NB4 (cell line): Measurements from ENCODE around the gene ZNF677.
A peak's percentile ranks its signal among the peaks of the same experiment; 100 is the strongest.
"Not testable (repeated sequence)": the region's sequence is repeated elsewhere in the genome, so short reads cannot be mapped to it uniquely, and the experiment has no call there.

Source experiments
- DNase-seq: peaks from one replicate; pipeline ENCODE4 v3.0.0; 2010; ENCODE audit warnings: low read depth
- H3K4me3 ChIP-seq: one replicate; pipeline ENCODE4 v1.5.1; 2011; ENCODE audit warnings: mild to moderate bottlenecking, low read depth, low read length, moderate library complexity
- MYC ChIP-seq: IDR thresholded peaks from 2 replicates; pipeline ENCODE4 v1.6.1; 2011; ENCODE audit warnings: low read depth, low read length
- POLR2A ChIP-seq: IDR thresholded peaks from 2 replicates; pipeline ENCODE4 v1.6.1; 2011; ENCODE audit warnings: mild to moderate bottlenecking; ENCODE audit not compliant: insufficient read length; ENCODE audit errors: extremely low read depth
- TF ChIP-seq, protein P1 (sequence below): IDR thresholded peaks from one replicate; pipeline ENCODE4 v1.5.1; 2012; ENCODE audit warnings: low read depth, low read length
- TF ChIP-seq, protein P2 (sequence below): IDR thresholded peaks from 2 replicates; pipeline ENCODE4 v1.6.1; 2011; ENCODE audit warnings: low read depth, low read length

ZNF677 gene

DNA sequence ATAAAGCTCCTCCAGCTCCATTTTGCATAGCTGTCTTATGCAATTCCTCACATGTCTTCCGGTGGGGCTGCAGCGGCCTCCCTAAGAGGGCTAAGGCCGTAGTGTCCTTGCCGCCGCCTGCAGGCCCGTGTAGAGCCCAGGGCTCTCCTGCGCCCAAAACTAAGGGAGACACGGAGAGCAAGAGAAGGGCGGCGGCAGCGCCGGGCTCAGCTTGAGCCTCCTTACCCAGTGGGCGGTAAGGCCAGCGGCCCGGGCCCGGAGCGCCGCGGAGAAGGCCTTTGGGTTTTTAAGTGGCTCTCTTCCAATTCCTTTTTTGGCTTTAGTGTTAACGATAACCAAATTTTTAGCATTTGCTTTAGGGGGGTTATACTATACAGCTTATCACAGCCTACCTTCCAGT, 30.1 kb downstream of the ZNF677 start:
- DNase-seq, result no peak

DNA sequence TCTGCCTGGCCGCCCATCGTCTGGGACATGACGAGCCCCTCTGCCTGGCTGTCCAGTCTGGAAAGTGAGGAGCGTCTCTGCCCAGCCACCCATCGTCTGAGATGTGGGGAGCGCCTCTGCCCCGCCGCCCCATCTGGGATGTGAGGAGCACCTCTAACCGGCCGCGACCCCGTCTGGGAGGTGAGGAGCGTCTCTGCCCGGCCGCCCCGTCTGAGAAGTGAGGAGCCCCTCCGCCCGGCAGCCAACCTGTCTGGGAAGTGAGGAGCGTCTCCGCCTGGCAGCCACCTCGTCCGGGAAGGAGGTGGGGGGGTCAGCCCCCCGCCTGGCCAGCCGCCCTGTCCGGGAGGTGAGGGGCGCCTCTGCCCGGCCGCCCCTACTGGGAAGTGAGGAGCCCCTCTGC, 32.0 kb downstream of the ZNF677 start:
- not testable (repeated sequence) for H3K4me3 ChIP-seq, DNase-seq

More for the DNA sequence above, 30.1 kb downstream of the ZNF677 start:
- TF ChIP-seq, protein P1, sequence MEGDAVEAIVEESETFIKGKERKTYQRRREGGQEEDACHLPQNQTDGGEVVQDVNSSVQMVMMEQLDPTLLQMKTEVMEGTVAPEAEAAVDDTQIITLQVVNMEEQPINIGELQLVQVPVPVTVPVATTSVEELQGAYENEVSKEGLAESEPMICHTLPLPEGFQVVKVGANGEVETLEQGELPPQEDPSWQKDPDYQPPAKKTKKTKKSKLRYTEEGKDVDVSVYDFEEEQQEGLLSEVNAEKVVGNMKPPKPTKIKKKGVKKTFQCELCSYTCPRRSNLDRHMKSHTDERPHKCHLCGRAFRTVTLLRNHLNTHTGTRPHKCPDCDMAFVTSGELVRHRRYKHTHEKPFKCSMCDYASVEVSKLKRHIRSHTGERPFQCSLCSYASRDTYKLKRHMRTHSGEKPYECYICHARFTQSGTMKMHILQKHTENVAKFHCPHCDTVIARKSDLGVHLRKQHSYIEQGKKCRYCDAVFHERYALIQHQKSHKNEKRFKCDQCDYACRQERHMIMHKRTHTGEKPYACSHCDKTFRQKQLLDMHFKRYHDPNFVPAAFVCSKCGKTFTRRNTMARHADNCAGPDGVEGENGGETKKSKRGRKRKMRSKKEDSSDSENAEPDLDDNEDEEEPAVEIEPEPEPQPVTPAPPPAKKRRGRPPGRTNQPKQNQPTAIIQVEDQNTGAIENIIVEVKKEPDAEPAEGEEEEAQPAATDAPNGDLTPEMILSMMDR, result no peak
- TF ChIP-seq MYC (no peak), POLR2A (no peak)
- TF ChIP-seq, protein P2, sequence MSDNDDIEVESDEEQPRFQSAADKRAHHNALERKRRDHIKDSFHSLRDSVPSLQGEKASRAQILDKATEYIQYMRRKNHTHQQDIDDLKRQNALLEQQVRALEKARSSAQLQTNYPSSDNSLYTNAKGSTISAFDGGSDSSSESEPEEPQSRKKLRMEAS, result no peak
- no peak overlapping the region for H3K4me3 ChIP-seq

DNA sequence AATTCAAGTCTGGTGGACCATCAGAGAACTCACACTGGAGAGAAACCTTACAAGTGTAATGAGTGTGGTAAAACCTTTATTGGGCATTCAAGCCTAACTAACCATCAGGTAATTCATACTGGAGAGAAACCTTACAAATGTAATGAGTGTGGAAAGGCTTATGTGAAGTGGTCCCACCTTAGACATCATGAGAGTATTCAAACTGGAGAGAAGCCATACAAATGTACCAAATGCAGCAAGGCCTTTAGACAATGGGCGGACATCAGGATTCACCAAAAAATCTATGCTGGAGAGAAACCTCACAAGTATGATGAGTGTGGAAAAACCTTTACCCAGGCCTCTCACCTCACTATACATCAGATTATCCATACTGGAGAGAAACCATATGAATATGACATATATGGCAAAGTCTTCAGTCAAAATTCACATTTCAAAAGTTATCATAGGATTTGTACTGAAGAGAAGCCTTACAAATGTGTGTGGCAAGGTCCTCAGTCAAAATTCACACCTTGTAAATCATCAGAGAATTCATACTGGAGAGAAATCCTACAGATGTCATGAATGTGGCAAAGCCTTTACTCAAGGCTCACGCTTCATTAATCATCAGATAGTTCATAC, 41.9 kb downstream of the ZNF677 start:
- no peak for DNase-seq
- no peak for TF ChIP-seq POLR2A
- no peak overlapping the region for H3K4me3 ChIP-seq

DNA sequence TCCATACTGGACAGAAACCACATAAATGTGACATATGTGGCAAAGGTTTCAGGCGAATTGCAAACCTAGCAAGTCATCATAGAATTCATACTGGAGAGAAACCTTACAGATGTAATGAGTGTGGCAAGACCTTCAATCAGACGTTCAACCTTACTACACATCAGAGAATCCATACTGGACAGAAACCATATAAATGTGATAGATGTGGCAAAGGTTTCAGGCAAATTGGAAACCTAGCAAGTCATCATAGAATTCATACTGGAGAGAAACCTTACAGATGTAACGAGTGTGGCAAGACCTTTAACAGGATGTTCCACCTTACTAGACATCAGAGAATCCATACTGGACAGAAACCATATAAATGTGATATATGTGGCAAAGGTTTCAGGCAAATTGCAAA, 43.1 kb downstream of the ZNF677 start:
- DNase-seq, H3K4me3 ChIP-seq: not testable (repeated sequence)

DNA sequence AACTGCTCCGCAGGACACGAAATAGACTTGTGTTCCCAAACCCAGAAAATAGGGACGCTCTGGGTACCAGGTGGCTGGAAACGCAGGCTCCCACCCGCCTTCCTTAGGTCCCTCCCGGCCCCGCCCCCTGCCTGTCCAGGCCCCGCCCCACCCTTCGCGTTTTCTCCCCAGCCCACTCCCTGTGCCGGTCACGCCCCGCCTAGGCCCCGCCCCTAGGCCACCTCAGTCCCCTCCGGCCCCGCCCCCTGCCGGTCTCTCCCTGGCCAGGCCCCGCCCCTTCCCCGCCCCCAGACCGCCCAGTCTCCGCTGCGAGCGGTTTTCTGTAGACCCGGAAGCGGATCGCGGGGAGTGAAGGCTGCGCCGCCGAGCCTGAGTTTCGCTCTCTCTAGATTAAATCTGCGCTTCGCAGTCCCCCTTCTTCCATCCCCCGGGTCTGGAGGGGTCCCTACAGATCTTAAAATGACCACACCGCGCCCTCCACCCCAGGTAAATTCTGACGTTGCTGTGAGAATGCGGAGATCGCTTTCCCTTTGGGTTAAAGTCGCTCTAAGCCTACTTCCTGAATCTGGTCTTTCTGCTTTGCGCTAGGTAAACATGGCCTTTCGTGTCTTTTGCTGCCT, 57.8 kb downstream of the ZNF677 start:
- peak overlapping the region; percentile 82 for H3K4me3 ChIP-seq
- peak; percentile 91 for DNase-seq
- TF ChIP-seq, protein P2, result no peak
- TF ChIP-seq MYC, result no peak
- TF ChIP-seq POLR2A, result no peak
- TF ChIP-seq, protein P1, result no peak

DNA sequence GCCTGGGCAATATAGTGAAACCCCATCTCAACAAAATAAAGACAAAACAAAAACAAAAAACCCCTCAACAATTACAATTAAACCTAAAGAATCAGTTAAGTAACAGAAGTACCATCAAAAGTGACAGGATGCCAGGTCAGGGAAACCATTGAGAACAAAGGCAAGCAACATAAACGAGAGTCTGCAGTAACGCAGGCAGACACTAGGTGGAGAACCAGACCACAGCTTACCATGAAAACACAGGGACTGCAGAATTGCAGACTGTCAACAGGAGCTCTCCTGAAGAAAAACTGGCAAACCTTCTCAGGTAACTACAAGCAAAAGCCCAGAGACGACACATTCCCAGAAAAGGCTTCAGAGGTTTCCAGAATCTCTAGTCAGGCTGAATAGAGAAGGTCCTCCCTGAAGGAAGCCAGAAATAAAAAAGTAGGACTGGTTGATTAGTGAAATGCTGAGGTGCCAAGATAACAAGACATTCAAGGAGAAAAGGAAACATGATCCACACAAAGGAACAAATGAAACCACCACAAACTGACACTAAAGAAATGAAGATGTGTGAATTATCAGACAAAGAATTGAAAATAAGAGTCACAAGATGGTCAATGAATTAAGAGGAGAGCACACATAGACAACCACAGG, 59.3 kb downstream of the ZNF677 start:
- TF ChIP-seq, protein P1, result peak; percentile 88
- no peak for TF ChIP-seq MYC
- TF ChIP-seq, protein P2, result no peak
- peak; percentile 84 for DNase-seq
- no peak overlapping the region for H3K4me3 ChIP-seq

DNA sequence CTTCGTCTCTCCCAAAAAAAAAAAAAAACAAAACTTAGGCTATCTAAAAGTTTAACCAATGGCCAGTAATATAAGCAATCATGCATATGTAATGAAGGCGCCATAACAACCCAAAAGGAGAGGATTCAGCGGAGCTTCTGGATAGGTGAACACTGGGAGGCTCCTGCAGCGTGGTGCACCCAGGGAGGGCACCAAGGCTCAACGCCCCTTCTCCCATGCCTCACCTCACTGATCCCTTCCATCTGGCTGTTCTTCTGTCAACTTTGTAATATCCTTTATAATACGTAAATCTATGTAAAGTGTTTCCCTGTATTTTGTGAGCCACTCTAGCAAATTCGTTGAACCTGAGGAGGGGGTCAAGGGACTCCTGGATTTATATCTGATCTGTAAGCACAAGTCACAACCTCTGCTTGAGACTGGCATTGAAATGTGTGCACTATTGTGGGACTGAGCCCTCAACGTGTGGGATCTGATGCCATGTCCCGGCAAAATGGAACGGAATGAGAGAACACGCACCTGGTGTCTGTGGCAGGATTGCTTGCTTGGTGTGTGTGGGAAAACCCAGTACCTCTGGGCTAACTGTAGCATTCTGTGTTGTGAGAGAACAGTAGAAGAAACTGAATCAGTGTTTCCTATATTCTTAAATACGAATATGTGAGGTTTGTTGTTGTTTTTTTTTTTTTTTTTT, 61.0 kb downstream of the ZNF677 start:
- DNase-seq, result no peak
- TF ChIP-seq, protein P1, result no peak
- TF ChIP-seq MYC, result no peak
- no peak for TF ChIP-seq POLR2A
- TF ChIP-seq, protein P2, result no peak
- peak overlapping the region; percentile 44 for H3K4me3 ChIP-seq
